ENCODE measurements around the gene PLEKHG2.
"Not testable (repeated sequence)": the region's sequence is repeated elsewhere in the genome, so short reads cannot be mapped to it uniquely, and the experiment has no call there.

The PLEKHG2 gene

DNA sequence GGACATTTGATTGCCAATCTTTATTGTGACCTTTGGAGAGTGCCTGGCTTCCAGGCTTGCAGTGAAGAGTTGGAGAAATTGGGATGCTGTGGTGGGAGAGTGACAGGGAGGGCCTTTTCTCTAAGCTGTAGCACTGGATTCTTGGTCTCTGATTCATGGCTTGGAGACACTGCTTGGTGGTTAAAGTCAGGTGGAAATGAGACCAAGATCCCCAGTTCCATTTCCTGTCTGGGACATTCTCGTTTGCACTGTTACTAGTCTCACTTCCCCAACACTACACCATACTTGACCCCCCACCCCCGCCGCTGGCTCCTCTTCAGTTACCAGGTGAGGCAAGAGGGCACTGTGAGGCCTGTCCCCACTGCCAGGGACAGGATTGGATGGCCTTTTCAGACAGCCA lies 35.8 kb downstream of the PLEKHG2 start:
- no peak for DNase-seq (ENCODE audit: low spot score)

GRCh38 chr19:39449116-39449797 lies 36.8 kb downstream of the PLEKHG2 start:
- no peak for DNase-seq (ENCODE audit: low spot score)

GRCh38 chr19:39451257-39451656 lies 38.8 kb downstream of the PLEKHG2 start:
- not testable (repeated sequence) for DNase-seq (ENCODE audit: low spot score)

GRCh38 chr19:39463403-39463802 lies 50.9 kb downstream of the PLEKHG2 start:
- no peak for DNase-seq (ENCODE audit: low spot score)

DNA sequence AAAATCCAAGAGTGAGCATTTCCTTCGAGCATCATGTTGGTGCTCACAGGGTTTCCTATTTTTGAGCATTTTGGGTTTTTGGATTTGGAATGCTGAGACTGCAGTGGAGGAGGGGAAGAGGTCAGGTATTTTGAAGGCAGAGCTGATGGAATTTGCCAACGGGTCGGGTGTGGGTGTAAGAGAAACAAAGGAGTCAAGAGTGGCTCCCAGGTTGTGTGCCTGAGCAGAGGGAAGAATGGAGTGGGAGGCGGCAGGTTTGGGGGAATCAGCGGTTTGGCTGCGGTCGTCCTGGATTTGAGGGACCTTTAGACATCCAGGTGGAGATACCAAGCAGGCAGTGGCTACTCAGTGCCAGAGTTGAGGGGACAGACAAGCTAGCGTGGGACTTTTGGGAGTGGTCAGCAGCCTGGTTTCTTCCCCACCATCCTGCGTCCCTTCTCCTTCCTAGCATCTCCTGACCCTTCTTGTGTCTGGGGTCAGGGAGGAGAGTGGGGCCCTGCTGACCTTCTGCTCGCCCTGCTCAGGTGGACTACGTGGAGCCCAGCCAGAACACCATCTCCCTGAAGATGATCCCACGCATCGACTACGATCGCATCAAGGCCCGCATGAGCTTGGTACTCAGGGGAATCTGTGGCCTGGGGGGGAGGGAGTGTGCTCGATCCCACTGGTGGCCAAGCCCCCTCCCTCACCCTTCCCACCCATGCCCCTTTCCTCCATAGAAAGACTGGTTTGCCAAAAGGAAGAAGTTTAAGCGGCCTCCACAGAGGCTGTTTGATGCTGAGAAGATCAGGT lies 53.7 kb downstream of the PLEKHG2 start:
- no peak for DNase-seq (ENCODE audit: low spot score)

DNA sequence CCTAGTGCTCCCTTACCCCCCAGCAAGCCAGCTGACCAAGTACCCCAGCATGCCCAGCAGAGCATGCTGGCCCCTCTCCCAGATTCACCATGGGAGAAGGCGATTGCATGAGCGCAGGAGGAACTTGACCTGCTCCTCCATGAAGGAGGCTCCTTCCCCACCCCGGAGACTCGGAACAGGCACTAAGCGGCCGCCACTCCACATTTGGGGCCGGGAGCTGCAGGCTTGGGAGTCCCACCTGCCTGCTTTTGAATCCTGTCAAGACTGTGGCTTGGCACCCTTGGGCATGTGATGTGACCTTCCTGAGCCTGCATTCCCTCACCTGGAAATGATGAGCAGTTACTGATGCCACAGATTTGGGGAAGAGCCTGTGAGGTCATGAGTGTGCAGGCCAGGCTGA lies 55.5 kb downstream of the PLEKHG2 start:
- DNase-seq (ENCODE audit: low spot score), result no peak

- DNase-seq (ENCODE audit: low spot score), result no peak
Observed at GRCh38 chr19:39469036-39469435, 56.6 kb downstream of the PLEKHG2 start.

GRCh38 chr19:39469567-39469966 lies 57.1 kb downstream of the PLEKHG2 start:
- no peak for DNase-seq (ENCODE audit: low spot score)

GRCh38 chr19:39470724-39471339 lies 58.4 kb downstream of the PLEKHG2 start:
- DNase-seq (ENCODE audit: low spot score), result no peak

DNA sequence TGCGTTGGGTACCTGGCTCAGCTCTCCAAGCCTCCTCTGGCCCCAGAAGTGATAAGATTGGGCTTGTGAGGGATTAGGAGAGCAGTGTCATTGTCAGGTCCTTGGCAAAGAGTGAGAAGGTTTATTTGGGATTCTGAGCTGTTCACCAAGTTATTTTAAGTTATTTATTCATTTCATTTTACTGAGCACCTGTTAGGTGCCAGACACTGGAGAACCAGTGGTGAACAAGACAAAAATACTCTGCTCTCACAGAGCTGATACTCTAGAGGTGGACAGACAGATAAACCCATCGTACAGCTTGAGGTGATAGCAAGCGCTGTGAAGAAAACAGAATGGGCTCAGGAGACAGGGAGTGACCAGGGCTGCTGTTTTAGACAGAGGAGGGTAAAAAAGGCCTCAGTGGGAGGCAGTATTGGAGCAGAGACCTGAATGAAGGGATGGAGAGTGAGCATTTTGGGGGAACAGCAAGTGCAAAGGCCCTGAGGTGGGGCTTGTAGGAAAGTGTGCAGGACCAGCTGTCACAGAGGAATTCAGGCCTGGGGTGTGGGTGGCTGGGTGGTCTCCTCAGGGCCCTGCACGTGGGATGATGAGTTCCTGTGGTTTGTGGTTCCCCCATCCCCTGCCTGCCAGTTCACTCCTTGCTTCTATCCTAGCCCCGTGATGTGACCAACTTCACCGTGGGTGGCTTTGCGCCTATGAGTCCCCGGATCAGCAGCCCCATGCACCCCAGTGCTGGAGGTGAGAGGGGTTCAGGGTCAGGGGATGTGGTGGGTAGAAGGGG lies 59.5 kb downstream of the PLEKHG2 start:
- no peak for DNase-seq (ENCODE audit: low spot score)

- no peak for DNase-seq (ENCODE audit: low spot score)
Observed at GRCh38 chr19:39472746-39473442, 60.4 kb downstream of the PLEKHG2 start.

GRCh38 chr19:39473443-39473960 lies 61.0 kb downstream of the PLEKHG2 start:
- no peak for DNase-seq (ENCODE audit: low spot score)

GRCh38 chr19:39474139-39474620 lies 61.7 kb downstream of the PLEKHG2 start:
- DNase-seq (ENCODE audit: low spot score), result peak; percentile 78

DNA sequence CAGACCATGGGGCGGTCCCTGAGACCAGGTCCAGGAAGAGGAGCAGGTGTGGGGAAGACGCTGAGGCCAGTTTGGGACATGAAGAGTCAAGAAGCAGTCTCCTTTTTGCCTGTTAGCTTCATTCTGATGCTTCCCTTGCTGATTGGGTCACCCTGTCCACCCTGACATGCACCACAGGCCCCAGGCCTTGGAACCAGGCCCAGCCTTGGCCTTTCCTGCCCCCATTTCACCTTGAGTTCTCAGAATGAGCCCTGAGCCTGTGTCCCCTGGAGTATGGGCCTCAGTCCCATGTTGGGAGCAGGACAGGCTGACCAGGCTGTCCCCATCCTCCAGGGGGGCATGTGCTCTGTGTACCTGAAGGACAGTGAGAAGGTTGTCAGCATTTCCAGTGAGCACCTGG lies 63.3 kb downstream of the PLEKHG2 start:
- no peak for DNase-seq (ENCODE audit: low spot score)

All from HuH-7.5 (cell line).